Stomach (tissue), 4 donors: ENCODE data around the gene SFI1.

Experiments used
- POLR2A ChIP-seq, 4 donors: fragments of 450-650 bp; IDR thresholded peaks; one replicate each; pipeline ENCODE4 v1.6.1; 2016; ENCODE audit warnings: antibody characterized with exemption in 4 of 4, control low read depth in 2 of 4, mild to moderate bottlenecking in 1 of 4, moderate library complexity in 1 of 4
- POLR2AphosphoS5 ChIP-seq, 3 donors: sonication (generic); formaldehyde crosslinking; IDR thresholded peaks; one replicate each; pipeline ENCODE4 v1.6.1; 2016; ENCODE audit warnings: antibody characterized with exemption in 3 of 3

DNA sequence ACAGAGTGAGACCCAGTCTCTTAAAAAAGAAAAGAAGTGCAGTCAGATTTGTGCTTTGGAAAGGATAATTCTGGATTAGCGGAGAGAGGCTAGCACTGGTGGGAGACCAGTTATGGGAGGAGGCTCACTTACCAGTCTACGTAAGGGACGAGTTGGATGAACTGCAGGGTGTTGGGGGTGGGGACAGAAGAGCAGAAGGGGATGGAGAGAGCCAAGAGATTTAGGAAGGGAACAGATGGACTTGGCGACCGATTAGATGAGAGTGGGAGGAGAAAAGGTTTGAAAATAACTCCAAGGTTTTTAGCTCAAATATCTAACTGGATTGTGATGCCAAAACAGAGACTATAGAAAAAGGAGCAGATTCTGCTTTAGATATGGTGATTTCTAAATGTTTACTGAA, 81.4 kb downstream of the SFI1 start:
- TF ChIP-seq POLR2AphosphoS5 (IDR thresholded peaks at IDR 0.05) (no peak), POLR2A (IDR thresholded peaks at IDR 0.05) (no peak)
